Pancreas (tissue), 10 donors: Measurements from ENCODE around the gene PHF2. TPM values are rescaled to one million over a fixed set of nuclear protein-coding genes. Genes with fewer than 3 reads are reported as not detected.
A peak's percentile ranks its signal among the peaks of the same experiment; 100 is the strongest.

ENCODE experiments used
- ATAC-seq, 4 donors: fragments of 200-7000 bp; cut with Tn5 transposase; one replicate each; pipeline versions ENCODE4 v1.8.0 to v1.9.1; 2020; ENCODE audit warnings: mild to moderate bottlenecking in 4 of 4, moderate library complexity in 4 of 4
- DNase-seq, 6 donors: peaks; one replicate each; pipeline ENCODE4 v3.0.0-alpha.2; 2020
- FAIRE-seq: peaks from 2 replicates; lab custom pipeline; 2012; peaks lifted over from hg19 to GRCh38; lab: Jason Lieb, UNC
- H3K27ac ChIP-seq, 4 donors: fragments of 200-600 bp; sonication (generic); 1 replicate in 3 of 4; 2 replicates in 1 of 4; pipeline versions ENCODE4 v1.5.0 to v1.8.0; 2020
- H3K27me3 ChIP-seq, 4 donors: fragments of 200-600 bp; one replicate each; pipeline ENCODE4 v1.8.0; 2021
- H3K36me3 ChIP-seq, 3 donors: fragments of 200-600 bp; sonication (generic) in 1 of 3; one replicate each; pipeline versions ENCODE4 v1.5.0 to v1.8.0; 2020 to 2021
- H3K4me1 ChIP-seq, 3 donors: fragments of 200-600 bp; one replicate each; pipeline ENCODE4 v1.8.0; 2021
- H3K4me3 ChIP-seq, 4 donors: fragments of 200-600 bp; sonication (generic) in 2 of 4; one replicate each; pipeline versions ENCODE4 v1.5.0 to v1.8.0; 2020 to 2021
- H3K9me3 ChIP-seq, 4 donors: fragments of 200-600 bp; one replicate each; pipeline ENCODE4 v1.8.0; 2021
- CTCF ChIP-seq, 4 donors: fragments of 200-600 bp; sonication (generic) in 3 of 4; IDR thresholded peaks; one replicate each; pipeline versions ENCODE4 v1.5.0 to v1.8.0; 2021; ENCODE audit warnings: antibody characterized with exemption in 4 of 4
- WGBS, 2 donors: extraction: QIAGEN DNeasy Blood & Tissue Kit; methylation state at CpG; one replicate each; pipeline ENCODE4 v1.1.7; 2013; 5-methylcytosine and 5-hydroxymethylcytosine counted together
- intact Hi-C, 3 donors: fragments of 100-400 bp; cut with DNase I; formaldehyde crosslinking; loops; one replicate each; pipeline versions ENCODE4 v1.11.1 to v1.14.2; 2022
- polyA plus RNA-seq, 2 donors: library from polyadenylated mRNA; stranded (reverse); fragments of 200-250 nt; gene quantifications; one replicate each; pipeline ENCODE4 v1.2.3, GENCODE V29; 2013
- total RNA-seq, 6 donors: library from RNA; stranded (reverse); fragmentation: NEBNext Ultra II Directional in 4 of 6; extraction: Animal tissue kit (Norgen Biotek cat#: 25700) in 4 of 6; gene quantifications; one replicate each; pipeline versions ENCODE4 v1.2.1 to v1.2.4, GENCODE V29; 2021 to 2023
- donor health status: healthy with polysubstance abuse.
- donor health status: DM: no; HTN: no; CAD: no; lungs with moderate emphysema.
- donor health status: DM: no; HTN: no; CAD: no.
- donor health status: control.
- donor health status: control.
- donor health status: Bipolar disorder and iron deficiency.
- donor health status: DM: yes; HTN: yes; CAD: no.
- donor health status: DM: no; HTN: no; CAD: no.
- donor health status: DM: no; HTN: no; CAD: no.
- donor health status: DM: yes; HTN: yes; CAD: no.

The PHF2 gene
- total and polyA plus RNA-seq, 8 donors: 10.8 to 24.8 (median 12.7) TPM

DNA sequence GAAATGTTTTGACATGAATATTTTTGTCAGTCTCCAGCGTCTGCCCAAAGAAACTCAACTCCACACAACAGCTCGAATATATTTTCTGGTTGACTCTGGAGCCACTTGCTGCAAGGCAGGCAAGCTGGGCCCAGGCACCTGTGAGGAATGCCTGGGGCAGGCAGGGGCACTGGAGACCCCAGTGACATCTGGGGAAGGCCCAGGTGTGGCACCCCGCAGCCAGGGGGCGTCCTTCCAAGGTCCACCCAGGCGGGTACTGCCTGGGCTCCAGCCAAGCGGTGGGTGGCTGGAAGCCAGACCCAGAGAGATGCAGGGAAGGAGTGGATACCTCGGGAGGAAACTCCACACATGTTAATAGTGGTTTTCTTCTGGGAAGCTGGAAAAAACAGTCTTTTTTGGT lies 125.9 kb downstream of the PHF2 start:
- Histone ChIP-seq H3K9me3 (no peaks in the 10 kb centered on the region), H3K27me3 (no peaks in the 10 kb centered on the region), H3K27ac (no peak overlapping the region), H3K36me3 (no peaks in the 10 kb centered on the region), H3K4me3 (no peak overlapping the region), H3K4me1 (no peaks in the 10 kb centered on the region)
- FAIRE-seq (no peak), ATAC-seq (no peak), DNase-seq (peak in 1 of 6 donors; percentile 32)
- intact Hi-C loops: no loop called here
- 69 to 79% methylated on average over 7 of the region's 7 CpGs for WGBS, 2 donors
- no peak for TF ChIP-seq CTCF (IDR thresholded peaks at IDR 0.05)

- FAIRE-seq (no peak), ATAC-seq (no peak), DNase-seq (peak in 1 of 6 donors; percentile 30)
- H3K36me3 ChIP-seq: no peaks in the 10 kb centered on the region
- no peak overlapping the region for H3K27ac ChIP-seq
- no peaks in the 10 kb centered on the region for H3K4me1 ChIP-seq
- no peaks in the 10 kb centered on the region for H3K9me3 ChIP-seq
- no peak for TF ChIP-seq CTCF (IDR thresholded peaks at IDR 0.05)
- intact Hi-C loops: no loop called here
- H3K4me3 ChIP-seq: no peak overlapping the region
- no peaks in the 10 kb centered on the region for H3K27me3 ChIP-seq
- WGBS, 2 donors: 72 to 86% methylated on average over 8 of the region's 8 CpGs
These were observed 132.1 kb downstream of the PHF2 start for GRCh38 chr9:93708289-93708986.

- no peak overlapping the region for H3K4me3 ChIP-seq
- ATAC-seq (no peak), DNase-seq (peak in 1 of 6 donors; percentile 16), FAIRE-seq (no peak)
- intact Hi-C loops: no loop called here
- no peaks in the 10 kb centered on the region for H3K27me3 ChIP-seq
- no peaks in the 10 kb centered on the region for H3K9me3 ChIP-seq
- no peaks in the 10 kb centered on the region for H3K4me1 ChIP-seq
- no peak for TF ChIP-seq CTCF (IDR thresholded peaks at IDR 0.05)
- no peak overlapping the region for H3K27ac ChIP-seq
- 84 to 88% methylated on average over 2 of the region's 2 CpGs for WGBS, 2 donors
- H3K36me3 ChIP-seq: no peaks in the 10 kb centered on the region
These were observed 132.6 kb downstream of the PHF2 start for GRCh38 chr9:93708987-93709302.

DNA sequence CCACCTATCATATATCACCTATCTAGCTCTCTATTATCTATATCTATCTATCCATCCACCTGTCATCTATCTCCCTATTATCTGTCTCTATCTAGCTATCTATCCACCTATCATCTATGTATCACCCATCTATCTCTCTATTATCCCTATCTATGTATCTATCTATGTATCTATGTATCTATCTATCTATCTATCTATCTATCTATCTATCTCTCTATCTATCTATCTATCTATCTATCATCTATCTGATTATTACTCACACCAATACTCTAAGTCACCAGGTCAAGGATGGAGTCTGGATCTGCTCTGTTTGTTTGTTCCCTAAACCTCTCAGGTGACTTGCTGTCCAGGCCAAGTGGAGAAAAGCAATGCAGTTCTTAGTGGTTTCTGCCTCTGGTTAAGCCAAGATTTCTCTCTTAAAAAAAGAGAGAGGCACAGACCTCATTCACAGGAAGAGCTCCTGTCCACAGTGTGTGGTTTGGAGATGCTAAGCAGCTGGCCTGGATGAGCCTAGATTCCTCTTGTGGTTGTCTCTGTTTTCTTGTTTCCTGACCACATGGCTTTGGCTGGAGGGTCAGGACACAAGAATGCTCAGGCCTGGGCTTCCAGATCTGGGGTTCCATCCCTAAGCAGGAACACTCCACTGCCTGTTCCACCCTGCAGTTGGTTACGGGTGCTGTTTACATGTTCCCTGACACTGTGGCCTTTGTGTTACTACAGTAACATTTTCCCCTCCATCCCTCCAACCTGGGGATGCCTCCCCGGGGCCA lies 133.4 kb downstream of the PHF2 start:
- DNase-seq (peak in 1 of 6 donors; percentile 14), ATAC-seq (peak in 1 of 4 donors; percentile 50), FAIRE-seq (no peak)
- H3K4me3 ChIP-seq: no peak overlapping the region
- no peaks in the 10 kb centered on the region for H3K27me3 ChIP-seq
- intact Hi-C loops: no loop called here
- H3K27ac ChIP-seq: no peak overlapping the region
- 62 to 82% methylated on average over 2 of the region's 2 CpGs for WGBS, 2 donors
- no peak for TF ChIP-seq CTCF (IDR thresholded peaks at IDR 0.05)
- H3K4me1 ChIP-seq: no peaks in the 10 kb centered on the region
- H3K9me3 ChIP-seq: no peaks in the 10 kb centered on the region
- H3K36me3 ChIP-seq: no peaks in the 10 kb centered on the region

- no peak for TF ChIP-seq CTCF (IDR thresholded peaks at IDR 0.05)
- no peak for FAIRE-seq
- WGBS, 2 donors: 75 to 85% methylated on average over 6 of the region's 6 CpGs
These were observed 134.0 kb downstream of the PHF2 start for GRCh38 chr9:93710370-93710723.

More at GRCh38 chr9:93710370-93710723, 134.0 kb downstream of the PHF2 start:
- ATAC-seq (no peak), DNase-seq (peak in 1 of 6 donors; percentile 14)
- Histone ChIP-seq H3K36me3 (no peaks in the 10 kb centered on the region), H3K4me3 (no peak overlapping the region), H3K27me3 (no peaks in the 10 kb centered on the region), H3K27ac (no peak overlapping the region), H3K4me1 (no peaks in the 10 kb centered on the region), H3K9me3 (no peaks in the 10 kb centered on the region)
- intact Hi-C loops: no loop called here
